T-cell (primary cell): ENCODE results near the gene C1orf87. TPM values are rescaled to one million over a fixed set of nuclear protein-coding genes. Genes with fewer than 3 reads are reported as not detected.

Experiments
- ATAC-seq, 4 experiments: fragments of 200-7000 bp in 3 of 4; fragments of 150-1000 bp in 1 of 4; cut with Tn5 transposase; replicated peaks in 1 of 4; 1 replicate in 3 of 4; 2 replicates in 1 of 4; pipeline ENCODE4 v1.10.0; 2021; ENCODE audit warnings: moderate library complexity in 3 of 4, mild to moderate bottlenecking in 2 of 4, moderate number of reproducible peaks in 1 of 4
- CTCF ChIA-PET, 2 donors: fragments of 300-600 bp; sonication (Branson Sonifier 250); formaldehyde crosslinking; loops; one replicate each; lab custom pipeline; 2022; ENCODE audit warnings: antibody characterized with exemption in 2 of 2; lab: Charles Lee
- POLR2A ChIA-PET, 2 donors: fragments of 300-600 bp; sonication (Branson Sonifier 250); formaldehyde crosslinking; loops; one replicate each; lab custom pipeline; 2022; ENCODE audit warnings: antibody characterized with exemption in 2 of 2; lab: Charles Lee
- DNase-seq, 35 experiments: peaks; one replicate each; pipeline versions ENCODE4 v3.0.0 to v3.0.0-alpha.2; 2013 to 2023
- H3K27ac ChIP-seq: one replicate; pipeline ENCODE4 v1.5.1; 2013; ENCODE audit warnings: low read length
- H3K27me3 ChIP-seq, 2 experiments: replicated peaks in 1 of 2; 1 replicate in 1 of 2; 2 replicates in 1 of 2; pipeline versions ENCODE4 v1.6.1 to v1.7.0; 2013; ENCODE audit warnings: low read length in 1 of 2, mixed read lengths in 1 of 2; ENCODE audit not compliant: control insufficient read depth in 2 of 2, insufficient read depth in 2 of 2; ENCODE audit errors: extremely low read depth in 1 of 2
- H3K36me3 ChIP-seq, 2 donors: 1 replicate in 1 of 2; 2 replicates in 1 of 2; pipeline versions ENCODE4 v1.6.1 to v1.7.0; 2013; ENCODE audit warnings: low read length in 1 of 2; ENCODE audit not compliant: control insufficient read depth in 2 of 2, insufficient read depth in 1 of 2; ENCODE audit errors: extremely low read depth in 1 of 2
- H3K4me1 ChIP-seq, 2 experiments: 1 replicate in 1 of 2; 2 replicates in 1 of 2; pipeline versions ENCODE4 v1.6.1 to v1.7.0; 2013; ENCODE audit warnings: low read length in 2 of 2, mixed read lengths in 1 of 2; ENCODE audit not compliant: insufficient read depth in 2 of 2, control insufficient read depth in 1 of 2; ENCODE audit errors: extremely low read depth in 1 of 2
- H3K4me3 ChIP-seq, 2 donors: 1 replicate in 1 of 2; 2 replicates in 1 of 2; pipeline versions ENCODE4 v1.5.1 to v1.7.0; 2013; ENCODE audit warnings: mild to moderate bottlenecking in 2 of 2, low read length in 1 of 2, moderate library complexity in 1 of 2; ENCODE audit not compliant: control insufficient read depth in 1 of 2; ENCODE audit errors: extremely low read depth in 1 of 2
- H3K9me3 ChIP-seq: 2 replicates; pipeline ENCODE4 v1.7.0; 2013
- H3K27ac Mint-ChIP-seq, 2 donors: one replicate each; pipeline ENCODE4 v1.8.0; 2020 to 2021; ENCODE audit warnings: mild to moderate bottlenecking in 2 of 2, mixed read lengths in 2 of 2
- H3K27me3 Mint-ChIP-seq, 2 donors: one replicate each; pipeline ENCODE4 v1.8.0; 2021 to 2022; ENCODE audit warnings: mixed read lengths in 2 of 2
- H3K36me3 Mint-ChIP-seq: one replicate; pipeline ENCODE4 v1.8.0; 2021; ENCODE audit warnings: mixed read lengths
- H3K4me1 Mint-ChIP-seq, 3 donors: one replicate each; pipeline ENCODE4 v1.8.0; 2020 to 2022; ENCODE audit warnings: mixed read lengths in 3 of 3, mild to moderate bottlenecking in 1 of 3
- H3K4me3 Mint-ChIP-seq, 3 donors: one replicate each; pipeline ENCODE4 v1.8.0; 2020 to 2022; ENCODE audit warnings: mild to moderate bottlenecking in 3 of 3, mixed read lengths in 3 of 3, moderate library complexity in 3 of 3
- H3K9me3 Mint-ChIP-seq, 3 donors: one replicate each; pipeline ENCODE4 v1.8.0; 2020 to 2022; ENCODE audit warnings: mixed read lengths in 3 of 3
- WGBS: methylation state at CpG from one replicate; pipeline ENCODE4 v1.1.5; 2013; ENCODE audit warnings: missing lambda C conversion rate; ENCODE audit not compliant: insufficient coverage; 5-methylcytosine and 5-hydroxymethylcytosine counted together
- total RNA-seq, 35 experiments: library from RNA in 6 of 35; stranded (reverse) in 6 of 35; fragments of 120-200 nt in 1 of 35; gene quantifications; one replicate each; pipeline versions ENCODE4 v1.2.1 to v1.2.4 and lab custom pipeline; 2013 to 2026

The C1orf87 gene
- total RNA-seq (not detected), total RNA-seq (lab: John Stamatoyannopoulos, UW) (0 to 0.07 (median 0) reads per million in 29 experiments)
- total RNA-seq (2013): not detected

GRCh38 chr1:60073605-60074278 is at the start of gene C1orf87:
C1orf87 (minus strand) TSS chr1:60073770; CDS start chr1:60072643, 1,127 bp downstream.
- H3K27me3 Mint-ChIP-seq: peaks cover 37 to 51% of the 10 kb centered on the region in 2 donors
- CTCF ChIA-PET: no interaction called here

GRCh38 chr1:60118085-60118484 is 44.5 kb upstream of the C1orf87 start:
- Mint-ChIP-seq H3K4me1 (no peaks in the 10 kb centered on the region), H3K9me3 (no peaks in the 10 kb centered on the region), H3K4me3 (no peak overlapping the region), H3K36me3 (no peaks in the 10 kb centered on the region), H3K27ac (no peak overlapping the region), H3K27me3 (no peaks in the 10 kb centered on the region)
- Histone ChIP-seq H3K27ac (no peak overlapping the region), H3K9me3 (no peaks in the 10 kb centered on the region), H3K36me3 (no peaks in the 10 kb centered on the region), H3K27me3 (no peaks in the 10 kb centered on the region), H3K4me1 (no peaks in the 10 kb centered on the region), H3K4me3 (no peak overlapping the region)
- ATAC-seq (no peak), DNase-seq (no peak)
- ChIA-PET CTCF (no interaction called here), POLR2A (no interaction called here)
- 88% methylated on average over 2 of the region's 4 CpGs for WGBS

More at GRCh38 chr1:60073605-60074278, at the start of gene C1orf87:
- H3K27me3 ChIP-seq: peaks cover 10 to 15% of the 10 kb centered on the region in 2 experiments
- no peak within 1 kb of the TSS for H3K27ac ChIP-seq
- Mint-ChIP-seq H3K27ac (no peak within 1 kb of the TSS), H3K9me3 (peaks cover 0 to 4% (median 0%) of the 10 kb centered on the region in 3 donors), H3K36me3 (no peaks in the 10 kb centered on the region), H3K4me3 (no peak within 1 kb of the TSS), H3K4me1 (no peaks in the 10 kb centered on the region)
- POLR2A ChIA-PET: no interaction called here
- no peaks in the 10 kb centered on the region for H3K4me1 ChIP-seq
- H3K36me3 ChIP-seq: no peaks in the 10 kb centered on the region
- 24% methylated on average over 33 of the region's 36 CpGs for WGBS
- ATAC-seq (no peak), DNase-seq (no peak)
- H3K4me3 ChIP-seq: no peak within 1 kb of the TSS
- H3K9me3 ChIP-seq: no peaks in the 10 kb centered on the region

GRCh38 chr1:60114745-60115318 is 41.3 kb upstream of the C1orf87 start:
- Histone ChIP-seq H3K4me1 (no peaks in the 10 kb centered on the region), H3K27ac (no peak overlapping the region), H3K27me3 (no peaks in the 10 kb centered on the region), H3K4me3 (no peak overlapping the region), H3K36me3 (no peaks in the 10 kb centered on the region), H3K9me3 (no peaks in the 10 kb centered on the region)
- H3K4me3 Mint-ChIP-seq: no peak overlapping the region
- H3K27me3 Mint-ChIP-seq: no peaks in the 10 kb centered on the region
- no peaks in the 10 kb centered on the region for H3K36me3 Mint-ChIP-seq
- ChIA-PET CTCF (interaction anchor here in 1 of 2 donors (0.5 kb wide), 1 partner anchor 1105 kb away, joined by 5 read pairs; no protein-coding TSS in a partner anchor), POLR2A (interaction anchor here in 1 of 2 donors (0.7 kb wide), 1 partner anchor 9 kb away, joined by 4 read pairs; no protein-coding TSS in a partner anchor)
- no peak for ATAC-seq
- H3K9me3 Mint-ChIP-seq: no peaks in the 10 kb centered on the region
- WGBS: 67% methylated on average over 6 of the region's 7 CpGs
- no peak for DNase-seq
- no peak overlapping the region for H3K27ac Mint-ChIP-seq
- no peaks in the 10 kb centered on the region for H3K4me1 Mint-ChIP-seq

- POLR2A ChIA-PET: no interaction called here
- H3K27ac Mint-ChIP-seq: no peak overlapping the region
- H3K27ac ChIP-seq: no peak overlapping the region
- no peaks in the 10 kb centered on the region for H3K36me3 ChIP-seq
- DNase-seq (no peak), ATAC-seq (no peak)
- H3K4me3 Mint-ChIP-seq: no peak overlapping the region
- H3K9me3 ChIP-seq: no peaks in the 10 kb centered on the region
- WGBS: no CpG with 5 or more reads among the region's 1 CpG
- H3K4me1 Mint-ChIP-seq: no peaks in the 10 kb centered on the region
- H3K9me3 Mint-ChIP-seq: no peaks in the 10 kb centered on the region
- no peaks in the 10 kb centered on the region for H3K27me3 ChIP-seq
- H3K27me3 Mint-ChIP-seq: no peaks in the 10 kb centered on the region
- CTCF ChIA-PET: no interaction called here
- no peak overlapping the region for H3K4me3 ChIP-seq
- H3K36me3 Mint-ChIP-seq: no peaks in the 10 kb centered on the region
- H3K4me1 ChIP-seq: no peaks in the 10 kb centered on the region
These were observed 40.0 kb upstream of the C1orf87 start for GRCh38 chr1:60113596-60113995.

- H3K9me3 ChIP-seq: no peaks in the 10 kb centered on the region
- H3K9me3 Mint-ChIP-seq: no peaks in the 10 kb centered on the region
- H3K36me3 Mint-ChIP-seq: no peaks in the 10 kb centered on the region
- ChIA-PET POLR2A (no interaction called here), CTCF (no interaction called here)
- no peak overlapping the region for H3K27ac Mint-ChIP-seq
- H3K4me1 ChIP-seq: no peaks in the 10 kb centered on the region
- H3K4me3 ChIP-seq: no peak overlapping the region
- ATAC-seq (no peak), DNase-seq (no peak)
- H3K27me3 Mint-ChIP-seq: no peaks in the 10 kb centered on the region
- no peak overlapping the region for H3K27ac ChIP-seq
- H3K27me3 ChIP-seq: no peaks in the 10 kb centered on the region
- H3K36me3 ChIP-seq: no peaks in the 10 kb centered on the region
- no peaks in the 10 kb centered on the region for H3K4me1 Mint-ChIP-seq
- no CpG with 5 or more reads among the region's 2 CpGs for WGBS
- no peak overlapping the region for H3K4me3 Mint-ChIP-seq
These were observed 39.5 kb upstream of the C1orf87 start for GRCh38 chr1:60113028-60113427.

- no peaks in the 10 kb centered on the region for H3K27me3 ChIP-seq
These were observed 38.1 kb upstream of the C1orf87 start for GRCh38 chr1:60111716-60112115.

More at GRCh38 chr1:60111716-60112115, 38.1 kb upstream of the C1orf87 start:
- Mint-ChIP-seq H3K27ac (no peak overlapping the region), H3K4me3 (no peak overlapping the region), H3K9me3 (no peaks in the 10 kb centered on the region), H3K4me1 (no peaks in the 10 kb centered on the region), H3K27me3 (peaks cover 0 to 2% of the 10 kb centered on the region in 2 donors), H3K36me3 (no peaks in the 10 kb centered on the region)
- Histone ChIP-seq H3K27ac (no peak overlapping the region), H3K4me1 (no peaks in the 10 kb centered on the region), H3K4me3 (no peak overlapping the region), H3K9me3 (no peaks in the 10 kb centered on the region), H3K36me3 (no peaks in the 10 kb centered on the region)
- POLR2A ChIA-PET: no interaction called here
- CTCF ChIA-PET: no interaction called here
- DNase-seq (no peak), ATAC-seq (no peak)
- no CpG with 5 or more reads among the region's 1 CpG for WGBS
